Cardiac muscle cell (in vitro differentiated cells and primary cell): ENCODE measurements around the gene SEMA3D. TPM values are rescaled to one million over a fixed set of nuclear protein-coding genes. Genes with fewer than 3 reads are reported as not detected.
"Not testable (repeated sequence)": the region's sequence is repeated elsewhere in the genome, so short reads cannot be mapped to it uniquely, and the experiment has no call there.

Experiments used
- DNase-seq, 2 donors: peaks; one replicate each; pipeline versions ENCODE4 v3.0.0 to v3.0.0-alpha.2; 2010 to 2017; ENCODE audit warnings: low read depth in 1 of 2, low spot score in 1 of 2
- H3K27ac ChIP-seq: fragments of 200-600 bp; sonication (generic); 2 replicates; pipeline ENCODE4 v1.5.1; 2016
- H3K27me3 ChIP-seq: fragments of 200-600 bp; sonication (generic); 2 replicates; pipeline ENCODE4 v1.6.0; 2016; ENCODE audit warnings: control low read depth
- H3K36me3 ChIP-seq: fragments of 200-600 bp; sonication (generic); 2 replicates; pipeline ENCODE4 v1.5.1; 2016; ENCODE audit warnings: control low read depth
- H3K4me1 ChIP-seq: fragments of 200-600 bp; sonication (generic); 2 replicates; pipeline ENCODE4 v1.8.1; 2017; ENCODE audit warnings: low read depth, mild to moderate bottlenecking, mixed run types
- H3K4me3 ChIP-seq: fragments of 200-600 bp; sonication (generic); 2 replicates; pipeline ENCODE4 v1.5.1; 2016; ENCODE audit warnings: mild to moderate bottlenecking
- H3K9me3 ChIP-seq: fragments of 200-600 bp; sonication (generic); 2 replicates; pipeline ENCODE4 v1.5.1; 2017; ENCODE audit warnings: low read depth, mild to moderate bottlenecking, control low read depth
- CTCF ChIP-seq: IDR thresholded peaks from 2 replicates; pipeline ENCODE4 v1.5.1; 2012; ENCODE audit warnings: low read depth, mild to moderate bottlenecking, low read length
- polyA plus RNA-seq: library from polyadenylated mRNA; unstranded; fragments of >200 nt; fragmentation: Nextera tagmentation; extraction: Ambion mirVana; gene quantifications from 2 replicates; pipeline ENCODE4 v1.2.1, GENCODE V29; 2016
- total RNA-seq: library from RNA; depleted of rRNA; stranded (reverse); fragments of >200 nt; gene quantifications from 2 replicates; pipeline ENCODE4 v1.2.3, GENCODE V29; 2016

The SEMA3D gene
- total and polyA plus RNA-seq, 2 experiments from 2014 or later, result 2.1 to 3.7 TPM

- Histone ChIP-seq H3K4me3 (no peak overlapping the region), H3K27me3 (no peaks in the 10 kb centered on the region), H3K4me1 (peaks cover 11% of the 10 kb centered on the region), H3K27ac (no peak overlapping the region), H3K36me3 (no peaks in the 10 kb centered on the region), H3K9me3 (no peaks in the 10 kb centered on the region)
- no peak for DNase-seq
- TF ChIP-seq CTCF, result no peak
Observed at GRCh38 chr7:84997626-84998025, 189.2 kb downstream of the SEMA3D start.

DNA sequence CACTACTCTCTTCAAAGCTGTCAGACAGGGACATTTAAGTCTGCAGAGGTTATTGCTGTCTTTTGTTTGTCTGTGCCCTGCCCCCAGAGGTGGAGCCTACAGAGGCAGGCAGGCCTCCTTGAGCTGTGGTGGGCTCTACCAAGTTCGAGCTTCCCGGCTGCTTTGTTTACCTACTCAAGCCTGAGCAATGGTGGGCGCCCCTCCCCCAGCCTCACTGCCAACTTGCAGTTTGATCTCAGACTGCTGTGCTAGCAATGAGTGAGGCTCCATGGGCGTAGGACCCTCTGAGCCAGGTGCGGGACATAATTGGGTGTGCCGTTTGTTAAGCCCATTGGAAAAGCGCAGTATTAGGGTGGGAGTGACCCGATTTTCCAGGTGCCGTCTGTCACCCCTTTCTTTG is 193.9 kb downstream of the SEMA3D start:
- H3K9me3 ChIP-seq, H3K27me3 ChIP-seq, H3K27ac ChIP-seq, H3K4me1 ChIP-seq, DNase-seq, H3K4me3 ChIP-seq, H3K36me3 ChIP-seq: not testable (repeated sequence)

DNA sequence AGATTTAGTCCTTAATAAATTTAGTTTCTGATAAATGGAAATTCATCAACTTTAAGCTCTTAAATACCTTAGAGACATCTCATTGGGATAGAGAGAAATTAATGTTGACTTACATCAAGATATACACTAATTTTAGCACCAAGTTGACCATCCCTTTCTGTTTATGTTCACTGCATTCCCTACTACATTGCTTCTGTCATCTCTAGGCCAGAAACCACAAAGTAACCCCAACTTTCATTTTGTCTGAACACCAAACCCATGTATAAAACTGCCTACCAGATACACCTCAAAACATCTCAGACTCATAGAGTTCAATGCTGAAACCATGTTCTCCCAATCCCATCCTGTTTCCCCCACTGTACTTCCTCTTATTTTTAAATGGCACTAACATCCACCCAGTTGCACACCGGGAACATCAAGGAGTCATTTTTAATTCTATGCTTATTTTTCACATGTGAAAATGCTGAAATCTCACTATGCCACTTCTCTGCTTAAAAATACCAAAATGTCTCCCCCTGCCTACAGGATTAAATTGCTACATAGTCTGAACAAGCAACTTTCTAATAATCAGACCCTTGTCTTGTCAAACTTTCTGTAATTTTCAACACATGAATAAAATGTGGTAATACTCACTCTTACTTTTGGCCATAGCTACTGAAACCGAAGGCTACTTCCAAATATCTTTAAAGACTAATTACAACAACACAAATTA is 201.6 kb downstream of the SEMA3D start:
- DNase-seq, result peak in 1 of 2 donors; percentile 17
- TF ChIP-seq CTCF, result no peak
- Histone ChIP-seq H3K4me3 (no peak overlapping the region), H3K9me3 (no peaks in the 10 kb centered on the region), H3K36me3 (no peaks in the 10 kb centered on the region), H3K4me1 (no peaks in the 10 kb centered on the region), H3K27ac (no peak overlapping the region), H3K27me3 (no peaks in the 10 kb centered on the region)

GRCh38 chr7:84982199-84982598 is 204.7 kb downstream of the SEMA3D start:
- Histone ChIP-seq H3K36me3 (no peaks in the 10 kb centered on the region), H3K4me3 (no peak overlapping the region), H3K4me1 (no peaks in the 10 kb centered on the region), H3K27ac (no peak overlapping the region), H3K27me3 (no peaks in the 10 kb centered on the region), H3K9me3 (peaks cover 3% of the 10 kb centered on the region)
- DNase-seq, result no peak
- no peak for TF ChIP-seq CTCF

GRCh38 chr7:84981055-84981976 is 205.5 kb downstream of the SEMA3D start:
- DNase-seq, result peak in 1 of 2 donors; percentile 3
- Histone ChIP-seq H3K27me3 (no peaks in the 10 kb centered on the region), H3K4me1 (no peaks in the 10 kb centered on the region), H3K27ac (no peak overlapping the region), H3K36me3 (no peaks in the 10 kb centered on the region), H3K4me3 (no peak overlapping the region), H3K9me3 (peaks cover 3% of the 10 kb centered on the region)
- no peak for TF ChIP-seq CTCF

DNA sequence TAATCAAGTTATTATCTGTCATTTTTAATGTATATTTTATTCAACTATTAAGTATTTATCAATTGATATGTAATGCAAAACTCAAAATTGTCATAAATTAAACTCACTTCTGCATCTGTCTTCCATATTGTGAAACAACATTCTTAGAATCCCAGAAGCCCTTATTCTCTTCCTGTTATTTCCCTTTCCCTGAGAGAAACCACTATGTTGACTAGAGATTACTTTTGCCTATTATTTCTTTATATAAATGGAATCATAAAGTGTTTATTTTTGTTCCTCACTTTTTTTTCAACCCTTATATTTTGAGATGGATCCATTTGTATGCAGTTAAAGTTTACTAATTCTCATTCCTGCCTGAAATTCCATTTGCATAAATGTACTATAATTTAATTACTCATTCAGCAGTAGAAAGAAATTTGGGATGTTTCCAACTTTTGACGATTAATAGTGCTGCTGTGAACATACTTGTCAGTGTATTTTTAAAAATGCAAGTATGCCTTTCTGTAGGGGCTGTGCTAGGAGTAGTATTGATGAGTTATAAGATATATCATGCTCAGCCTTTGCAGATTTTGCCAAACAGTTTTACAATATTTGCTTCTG is 211.2 kb downstream of the SEMA3D start:
- no peak for TF ChIP-seq CTCF
- no peaks in the 10 kb centered on the region for H3K27me3 ChIP-seq
- H3K27ac ChIP-seq, result no peak overlapping the region
- H3K4me1 ChIP-seq, result peaks cover 3% of the 10 kb centered on the region
- no peak overlapping the region for H3K4me3 ChIP-seq
- DNase-seq, result peak in 1 of 2 donors; percentile 50
- no peaks in the 10 kb centered on the region for H3K36me3 ChIP-seq
- peaks cover 3% of the 10 kb centered on the region for H3K9me3 ChIP-seq
